NB4 (cell line): Measurements from ENCODE around the gene KCNN2.

Source experiments
- POLR2A ChIP-seq: IDR thresholded peaks from 2 replicates; pipeline ENCODE4 v1.6.1; 2011; ENCODE audit warnings: mild to moderate bottlenecking; ENCODE audit not compliant: insufficient read length; ENCODE audit errors: extremely low read depth
- TF ChIP-seq, protein P1 (sequence below): IDR thresholded peaks from one replicate; pipeline ENCODE4 v1.5.1; 2012; ENCODE audit warnings: low read depth, low read length

DNA sequence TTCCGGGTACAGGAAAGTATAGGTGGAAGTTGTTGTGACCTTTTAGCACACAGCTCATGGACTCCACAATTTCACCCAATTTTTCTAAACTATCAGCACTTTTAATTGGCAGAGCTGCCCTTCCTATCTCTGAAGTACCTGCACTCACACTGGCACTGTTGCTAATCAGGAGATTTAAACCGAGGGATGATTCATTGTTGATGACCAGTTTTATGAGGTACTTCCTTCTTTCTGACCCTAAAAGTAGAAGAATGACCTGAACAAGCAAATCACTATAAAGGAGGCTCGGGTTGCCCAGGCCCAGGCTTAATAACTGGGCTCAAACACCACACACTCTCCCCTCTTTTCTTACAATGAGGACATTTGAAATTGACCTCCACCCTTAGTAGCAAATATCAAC lies 105.9 kb downstream of the KCNN2 start:
- TF ChIP-seq, protein P1, sequence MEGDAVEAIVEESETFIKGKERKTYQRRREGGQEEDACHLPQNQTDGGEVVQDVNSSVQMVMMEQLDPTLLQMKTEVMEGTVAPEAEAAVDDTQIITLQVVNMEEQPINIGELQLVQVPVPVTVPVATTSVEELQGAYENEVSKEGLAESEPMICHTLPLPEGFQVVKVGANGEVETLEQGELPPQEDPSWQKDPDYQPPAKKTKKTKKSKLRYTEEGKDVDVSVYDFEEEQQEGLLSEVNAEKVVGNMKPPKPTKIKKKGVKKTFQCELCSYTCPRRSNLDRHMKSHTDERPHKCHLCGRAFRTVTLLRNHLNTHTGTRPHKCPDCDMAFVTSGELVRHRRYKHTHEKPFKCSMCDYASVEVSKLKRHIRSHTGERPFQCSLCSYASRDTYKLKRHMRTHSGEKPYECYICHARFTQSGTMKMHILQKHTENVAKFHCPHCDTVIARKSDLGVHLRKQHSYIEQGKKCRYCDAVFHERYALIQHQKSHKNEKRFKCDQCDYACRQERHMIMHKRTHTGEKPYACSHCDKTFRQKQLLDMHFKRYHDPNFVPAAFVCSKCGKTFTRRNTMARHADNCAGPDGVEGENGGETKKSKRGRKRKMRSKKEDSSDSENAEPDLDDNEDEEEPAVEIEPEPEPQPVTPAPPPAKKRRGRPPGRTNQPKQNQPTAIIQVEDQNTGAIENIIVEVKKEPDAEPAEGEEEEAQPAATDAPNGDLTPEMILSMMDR: no peak
- no peak for TF ChIP-seq POLR2A
